HEK293 (cell line): Measurements from ENCODE around the gene SLC24A2.

ENCODE experiments used
- CTCF ChIA-PET: fragments of 350-600 bp; formaldehyde crosslinking; extraction: SDS; loops from one replicate; lab custom pipeline; 2021; ENCODE audit warnings: antibody characterized with exemption; lab: Yijun Ruan, JAX
- POLR2A ChIA-PET: fragments of 300-600 bp; formaldehyde crosslinking; extraction: SDS; loops from one replicate; lab custom pipeline; 2020; ENCODE audit warnings: antibody characterized with exemption, inconsistent platforms; lab: Yijun Ruan, JAX
- H3K27ac ChIP-seq: fragments of 200-500 bp; sonication (Bioruptor generic); 2 replicates; pipeline ENCODE4 v1.5.1; 2014; ENCODE audit warnings: low read depth, low read length, control low read depth, inconsistent platforms; ENCODE audit errors: extremely low read depth
- H3K36me3 ChIP-seq, 2 experiments: fragments of 200-500 bp in 1 of 2; sonication (Bioruptor generic) in 1 of 2; 1 replicate in 1 of 2; 2 replicates in 1 of 2; pipeline ENCODE4 v1.5.1; 2014 to 2017; ENCODE audit warnings: inconsistent platforms in 2 of 2, low read length in 2 of 2; ENCODE audit not compliant: control insufficient read depth in 2 of 2, insufficient read depth in 1 of 2
- H3K4me1 ChIP-seq: fragments of 200-500 bp; sonication (Bioruptor generic); 2 replicates; pipeline ENCODE4 v1.5.1; 2014; ENCODE audit warnings: mild to moderate bottlenecking, low read length, inconsistent platforms; ENCODE audit not compliant: control insufficient read depth, insufficient read depth
- H3K4me3 ChIP-seq: 2 replicates; pipeline ENCODE4 v1.5.1; 2011; ENCODE audit warnings: low read depth, mild to moderate bottlenecking, control low read depth, low read length, moderate library complexity
- H3K9me3 ChIP-seq: fragments of 200-500 bp; sonication (Bioruptor generic); 2 replicates; pipeline ENCODE4 v1.5.1; 2014; ENCODE audit warnings: low read depth, low read length, inconsistent platforms; ENCODE audit not compliant: control insufficient read depth, insufficient read depth
- ATF2 ChIP-seq: fragments of 450-650 bp; formaldehyde crosslinking; IDR thresholded peaks from 2 replicates; pipeline ENCODE4 v1.5.1; 2016; ENCODE audit warnings: missing biosample characterization, missing genetic modification characterization, low read depth
- FEZF1 ChIP-seq: fragments of 450-650 bp; formaldehyde crosslinking; IDR thresholded peaks from 2 replicates; pipeline ENCODE4 v1.5.1; 2016; ENCODE audit warnings: missing biosample characterization, missing genetic modification characterization
- GFI1B ChIP-seq: fragments of 450-650 bp; formaldehyde crosslinking; IDR thresholded peaks from 2 replicates; pipeline ENCODE4 v1.5.1; 2016; ENCODE audit warnings: missing biosample characterization, missing genetic modification characterization
- MZF1 ChIP-seq: fragments of 450-650 bp; formaldehyde crosslinking; IDR thresholded peaks from 2 replicates; pipeline ENCODE4 v1.5.1; 2017; ENCODE audit warnings: missing biosample characterization, missing genetic modification characterization, borderline replicate concordance
- PRDM10 ChIP-seq: fragments of 450-650 bp; formaldehyde crosslinking; IDR thresholded peaks from 2 replicates; pipeline ENCODE4 v1.5.1; 2016; ENCODE audit warnings: missing biosample characterization, missing genetic modification characterization
- SP7 ChIP-seq: fragments of 450-650 bp; formaldehyde crosslinking; IDR thresholded peaks from 2 replicates; pipeline ENCODE4 v1.5.1; 2016; ENCODE audit warnings: missing biosample characterization, missing genetic modification characterization
- TRIM28 ChIP-seq: IDR thresholded peaks from 2 replicates; pipeline ENCODE4 v1.6.1; 2011; ENCODE audit warnings: low read length, control low read depth, borderline replicate concordance
- WT1 ChIP-seq: fragments of 450-650 bp; formaldehyde crosslinking; IDR thresholded peaks from 2 replicates; pipeline ENCODE4 v1.5.1; 2016; ENCODE audit warnings: missing biosample characterization, missing genetic modification characterization
- ZBTB1 ChIP-seq: fragments of 450-650 bp; formaldehyde crosslinking; IDR thresholded peaks from 2 replicates; pipeline ENCODE4 v1.5.1; 2016; ENCODE audit warnings: missing biosample characterization, missing genetic modification characterization
- ZBTB20 ChIP-seq: fragments of 450-650 bp; formaldehyde crosslinking; IDR thresholded peaks from 2 replicates; pipeline ENCODE4 v1.5.1; 2016; ENCODE audit warnings: missing biosample characterization, missing genetic modification characterization
- ZBTB7A ChIP-seq: fragments of 450-650 bp; formaldehyde crosslinking; IDR thresholded peaks from 2 replicates; pipeline ENCODE4 v1.5.1; 2016; ENCODE audit warnings: low read depth, missing biosample characterization, missing genetic modification characterization
- ZFHX2 ChIP-seq: fragments of 450-650 bp; formaldehyde crosslinking; conservative IDR thresholded peaks from 2 replicates; pipeline ENCODE4 v1.5.1; 2016; ENCODE audit warnings: missing biosample characterization, missing genetic modification characterization
- ZNF155 ChIP-seq: fragments of 450-650 bp; formaldehyde crosslinking; IDR thresholded peaks from 2 replicates; pipeline ENCODE4 v1.5.1; 2016; ENCODE audit warnings: missing biosample characterization, missing genetic modification characterization
- ZNF19 ChIP-seq: fragments of 450-650 bp; formaldehyde crosslinking; IDR thresholded peaks from 2 replicates; pipeline ENCODE4; 2016; ENCODE audit warnings: missing biosample characterization, missing genetic modification characterization, low read depth
- ZNF23 ChIP-seq: fragments of 450-650 bp; formaldehyde crosslinking; IDR thresholded peaks from 2 replicates; pipeline ENCODE4 v1.5.1; 2016; ENCODE audit warnings: missing biosample characterization, missing genetic modification characterization, borderline replicate concordance
- ZNF302 ChIP-seq: fragments of 450-650 bp; formaldehyde crosslinking; IDR thresholded peaks from 2 replicates; pipeline ENCODE4 v1.5.1; 2016; ENCODE audit warnings: missing biosample characterization, missing genetic modification characterization, low read depth
- ZNF426 ChIP-seq: fragments of 450-650 bp; formaldehyde crosslinking; IDR thresholded peaks from 2 replicates; pipeline ENCODE4 v1.5.1; 2017; ENCODE audit warnings: missing biosample characterization, missing genetic modification characterization, mild to moderate bottlenecking, inconsistent platforms, moderate library complexity
- ZNF501 ChIP-seq: fragments of 450-650 bp; formaldehyde crosslinking; IDR thresholded peaks from 2 replicates; pipeline ENCODE4 v1.5.1; 2016; ENCODE audit warnings: missing biosample characterization, missing genetic modification characterization
- ZNF513 ChIP-seq: fragments of 450-650 bp; IDR thresholded peaks from 2 replicates; pipeline ENCODE4 v1.5.1; 2018; ENCODE audit warnings: missing biosample characterization, missing genetic modification characterization
- ZNF549 ChIP-seq: fragments of 450-650 bp; IDR thresholded peaks from 2 replicates; pipeline ENCODE4 v1.5.1; 2018; ENCODE audit warnings: missing biosample characterization, missing genetic modification characterization, mild to moderate bottlenecking, inconsistent platforms, moderate library complexity
- ZNF558 ChIP-seq: fragments of 450-650 bp; formaldehyde crosslinking; IDR thresholded peaks from 2 replicates; pipeline ENCODE4 v1.5.1; 2016; ENCODE audit warnings: missing biosample characterization, missing genetic modification characterization
- ZNF837 ChIP-seq: fragments of 450-650 bp; formaldehyde crosslinking; IDR thresholded peaks from 2 replicates; pipeline ENCODE4 v1.5.1; 2016; ENCODE audit warnings: missing biosample characterization, missing genetic modification characterization

SLC24A2 gene

GRCh38 chr9:19770973-19771372 is 17.9 kb downstream of the SLC24A2 start (continued):
- TF ChIP-seq ZNF302 (tag by site-specific recombination) (no peak), ZBTB1 (no peak), ATF2 (tag by site-specific recombination) (no peak), ZBTB20 (no peak), ZNF513 (tag by site-specific recombination) (no peak), ZNF558 (tag by site-specific recombination) (no peak), ZNF501 (tag by site-specific recombination) (no peak), TRIM28 (no peak), ZNF837 (no peak), WT1 (tag by site-specific recombination) (no peak), GFI1B (tag by site-specific recombination) (no peak), FEZF1 (tag by site-specific recombination) (no peak)

- Histone ChIP-seq H3K4me1 (no peaks in the 10 kb centered on the region), H3K36me3 (no peaks in the 10 kb centered on the region), H3K27ac (no peak overlapping the region), H3K4me3 (no peak overlapping the region), H3K9me3 (no peaks in the 10 kb centered on the region; the same call in 1 of the 2 replicates)
- no peak for TF ChIP-seq SP7 (tag by site-specific recombination)
- TF ChIP-seq ZNF426 = no peak
- no peak for TF ChIP-seq PRDM10
- no peak for TF ChIP-seq ZNF155
- TF ChIP-seq ZNF549 (tag by site-specific recombination) = no peak
- ChIA-PET POLR2A (no interaction called here), CTCF (interaction anchor here (0.6 kb wide), 1 partner anchor 328 kb away, joined by 4 read pairs; no protein-coding TSS in a partner anchor)
Measured at GRCh38 chr9:19769213-19769612, 19.6 kb downstream of the SLC24A2 start.

- no peaks in the 10 kb centered on the region for H3K4me1 ChIP-seq
- no peaks in the 10 kb centered on the region for H3K36me3 ChIP-seq
- ChIA-PET CTCF (interaction anchor here (0.6 kb wide), 1 partner anchor 328 kb away, joined by 4 read pairs; no protein-coding TSS in a partner anchor), POLR2A (no interaction called here)
- no peak overlapping the region for H3K27ac ChIP-seq
- TF ChIP-seq ZNF23 (tag by site-specific recombination) = no peak
- TF ChIP-seq ZBTB7A (tag by site-specific recombination) = no peak
- no peak for TF ChIP-seq ZNF19
- TF ChIP-seq MZF1 (tag by site-specific recombination) = no peak
- no peak for TF ChIP-seq ZFHX2 (tag by site-specific recombination)
- no peaks in the 10 kb centered on the region; the same call in 1 of the 2 replicates for H3K9me3 ChIP-seq
- H3K4me3 ChIP-seq = no peak overlapping the region
Measured at GRCh38 chr9:19768798-19769197, 20.0 kb downstream of the SLC24A2 start.
